ENCODE data around the gene ACAA2.
A peak's percentile ranks its signal among the peaks of the same experiment; 100 is the strongest.

ACAA2 gene, protein sequence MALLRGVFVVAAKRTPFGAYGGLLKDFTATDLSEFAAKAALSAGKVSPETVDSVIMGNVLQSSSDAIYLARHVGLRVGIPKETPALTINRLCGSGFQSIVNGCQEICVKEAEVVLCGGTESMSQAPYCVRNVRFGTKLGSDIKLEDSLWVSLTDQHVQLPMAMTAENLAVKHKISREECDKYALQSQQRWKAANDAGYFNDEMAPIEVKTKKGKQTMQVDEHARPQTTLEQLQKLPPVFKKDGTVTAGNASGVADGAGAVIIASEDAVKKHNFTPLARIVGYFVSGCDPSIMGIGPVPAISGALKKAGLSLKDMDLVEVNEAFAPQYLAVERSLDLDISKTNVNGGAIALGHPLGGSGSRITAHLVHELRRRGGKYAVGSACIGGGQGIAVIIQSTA

DNA sequence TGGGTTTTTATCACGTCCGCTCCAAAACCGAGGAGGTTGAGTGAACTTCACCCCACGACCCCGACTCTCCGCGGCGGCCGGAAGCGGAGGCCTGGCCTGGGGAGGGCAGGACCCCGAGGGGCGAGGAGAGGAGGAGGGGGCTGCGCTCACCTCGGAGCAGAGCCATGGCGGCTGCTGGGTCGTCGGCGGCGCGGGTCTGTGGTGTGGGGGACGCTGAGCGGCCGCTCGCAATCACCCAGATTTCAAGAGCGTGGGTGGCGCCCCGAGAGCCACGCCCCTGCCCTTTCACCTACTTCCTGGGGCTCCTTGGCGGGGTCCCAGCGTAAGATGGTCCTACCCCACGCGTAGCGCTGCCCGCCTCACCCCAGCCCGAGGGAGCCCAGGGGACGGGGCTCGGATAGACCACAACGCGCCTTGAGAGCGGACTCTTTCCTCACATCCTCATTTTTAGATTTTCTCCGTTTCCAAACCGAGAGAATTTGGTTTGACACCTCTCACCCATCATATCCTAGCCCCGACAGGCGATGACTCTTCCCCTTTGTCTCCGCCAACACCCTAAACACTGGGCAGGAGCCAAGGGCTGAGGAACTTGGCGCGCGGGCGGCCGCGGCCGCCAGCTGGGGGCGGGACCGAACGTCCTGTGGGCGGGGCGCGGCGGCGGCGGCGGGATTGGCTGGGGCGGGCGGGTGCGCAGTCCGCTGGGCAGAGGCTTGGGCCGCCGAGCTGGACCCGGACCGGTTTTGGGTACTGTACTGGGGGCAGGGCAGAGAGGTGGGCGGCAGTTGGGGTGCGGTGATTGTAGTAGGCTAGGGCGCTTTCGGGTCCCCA, at the start of gene ACAA2:
Gene ACAA2 (minus strand): TSS at position 215 of the 828 bp plus-strand sequence. CDS start 49 bp downstream, at position 166.
- DNase-seq (ENCODE audit: low read depth in 2 of 2): peak; percentile 81 to 83

DNA sequence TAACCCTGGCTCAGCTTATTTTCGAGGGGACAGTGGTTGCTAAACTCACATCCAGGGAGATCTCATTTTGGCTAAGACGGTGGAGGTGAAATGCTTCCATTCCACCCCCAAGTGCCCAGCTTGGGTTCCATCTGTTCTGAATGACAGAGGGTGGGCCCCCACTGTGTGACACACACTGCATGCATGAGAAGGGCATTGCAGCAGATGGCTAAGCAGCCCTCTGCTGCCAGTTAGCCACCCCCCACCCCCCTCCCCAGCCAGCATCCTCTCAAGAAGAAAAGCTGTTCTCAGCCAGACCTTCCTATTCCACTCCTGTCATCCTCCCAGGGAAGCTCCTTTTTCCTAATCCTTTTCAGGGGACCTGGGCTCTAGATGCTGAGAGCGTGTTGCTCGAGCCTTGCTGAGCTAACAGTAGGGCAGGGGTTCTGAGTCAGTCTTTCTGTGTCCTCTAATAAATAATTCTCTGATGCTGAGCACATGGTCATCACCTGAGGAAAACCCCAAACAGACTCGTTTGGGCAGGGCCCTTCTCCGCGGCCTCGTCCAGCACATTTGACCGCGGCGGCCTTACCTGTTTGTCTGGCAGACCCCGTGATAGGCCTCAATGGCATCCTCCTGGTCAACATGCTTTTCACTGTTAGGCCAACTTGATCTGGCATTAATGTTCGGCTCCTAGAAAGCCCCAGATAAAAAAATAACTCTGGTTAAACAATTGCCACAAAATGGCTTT, 49.5 kb upstream of the ACAA2 start:
- DNase-seq (ENCODE audit: low read depth in 2 of 2): no peak

DNA sequence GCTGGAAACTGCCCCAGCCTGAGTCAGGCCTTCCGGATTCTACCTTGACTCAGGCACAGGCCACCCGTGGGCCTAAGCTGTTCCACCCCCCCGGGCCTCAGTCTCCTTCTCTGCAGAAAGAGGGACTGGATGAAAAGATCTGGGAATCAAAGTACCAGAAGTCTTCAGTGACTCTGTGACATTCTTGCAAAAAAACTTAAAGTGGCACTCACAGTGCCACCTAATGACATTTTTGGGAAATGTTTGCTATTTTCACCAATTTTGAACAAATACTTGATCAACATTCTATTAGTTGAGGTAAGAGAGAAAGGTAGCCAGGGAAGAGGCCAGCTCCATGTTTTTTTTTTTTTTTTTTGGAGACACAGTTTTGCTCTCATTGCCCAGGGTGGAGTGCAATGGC, 48.3 kb upstream of the ACAA2 start:
- DNase-seq (ENCODE audit: low read depth in 2 of 2): no peak

DNA sequence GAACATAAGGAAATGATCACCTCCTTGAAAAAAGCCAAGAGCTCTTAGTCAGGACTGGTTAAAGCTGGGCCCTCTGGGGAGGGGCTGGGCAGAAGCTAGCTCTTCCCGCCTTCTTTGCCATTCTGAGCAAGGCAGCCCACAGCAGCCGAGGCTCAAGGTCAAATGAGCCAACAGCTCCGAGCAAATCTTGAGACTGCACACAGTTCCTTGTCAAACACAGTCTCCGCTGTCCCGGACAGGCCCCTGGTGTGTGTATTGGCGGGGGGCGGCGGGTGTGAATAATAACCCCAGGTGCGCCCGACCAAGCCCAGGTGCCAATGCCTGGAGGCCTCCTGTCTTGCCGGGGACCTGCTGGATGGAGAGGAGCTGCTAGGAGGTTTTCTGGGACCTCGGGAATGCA, 46.4 kb upstream of the ACAA2 start:
- no peak for DNase-seq (ENCODE audit: low read depth in 2 of 2)

DNA sequence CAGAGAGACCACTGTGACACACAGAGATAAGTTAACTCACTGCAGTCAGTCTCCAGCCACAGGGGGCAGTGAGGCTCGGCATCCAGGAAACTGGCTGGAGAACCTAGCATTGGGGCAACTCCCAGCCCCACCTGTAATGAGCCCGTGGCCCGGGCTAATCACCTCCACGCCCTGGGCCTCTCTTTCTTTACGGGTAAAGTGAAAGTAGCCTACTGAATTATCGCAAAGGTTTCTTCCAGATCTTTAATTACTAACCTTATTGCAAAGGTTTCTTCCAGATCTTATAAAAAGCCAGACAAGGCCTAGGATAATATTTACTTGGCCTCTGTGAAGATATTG, 45.7 kb upstream of the ACAA2 start:
- no peak for DNase-seq (ENCODE audit: low read depth in 2 of 2)

DNA sequence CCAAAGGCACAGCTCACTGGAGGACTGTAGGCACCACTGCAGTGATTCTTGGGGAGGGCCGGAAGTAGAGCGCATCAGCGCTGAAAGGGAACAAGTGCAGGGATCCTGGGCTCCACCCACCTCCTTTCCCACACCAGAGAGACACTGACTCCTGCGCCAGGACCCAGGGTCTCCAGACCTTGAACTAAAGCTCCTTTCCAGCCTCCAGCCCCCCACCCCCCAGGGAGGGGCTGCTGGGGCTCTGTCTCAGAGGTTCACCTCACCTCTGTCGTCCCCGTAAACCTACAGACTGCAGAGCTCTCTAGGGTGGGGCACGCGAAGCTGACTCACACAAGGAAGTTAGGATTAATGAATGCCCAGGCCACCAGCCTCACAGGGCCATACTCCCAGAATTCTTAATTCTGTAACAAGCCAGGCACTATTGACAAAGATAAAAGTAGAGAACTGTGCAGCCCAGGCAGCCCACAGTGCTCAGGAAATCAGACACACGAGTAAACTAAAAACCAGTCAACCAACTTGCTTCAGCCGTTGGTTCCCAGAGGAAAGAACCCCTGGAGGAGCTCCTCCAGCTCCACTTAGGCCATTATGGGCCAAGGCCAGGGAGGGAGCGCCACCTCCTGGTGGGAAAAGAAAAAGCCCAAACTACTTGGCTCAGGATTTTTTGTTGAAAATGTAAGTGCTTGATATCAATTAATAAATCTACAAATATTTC, 45.1 kb upstream of the ACAA2 start:
- DNase-seq (ENCODE audit: low read depth in 2 of 2): peak; percentile 33 to 55

DNA sequence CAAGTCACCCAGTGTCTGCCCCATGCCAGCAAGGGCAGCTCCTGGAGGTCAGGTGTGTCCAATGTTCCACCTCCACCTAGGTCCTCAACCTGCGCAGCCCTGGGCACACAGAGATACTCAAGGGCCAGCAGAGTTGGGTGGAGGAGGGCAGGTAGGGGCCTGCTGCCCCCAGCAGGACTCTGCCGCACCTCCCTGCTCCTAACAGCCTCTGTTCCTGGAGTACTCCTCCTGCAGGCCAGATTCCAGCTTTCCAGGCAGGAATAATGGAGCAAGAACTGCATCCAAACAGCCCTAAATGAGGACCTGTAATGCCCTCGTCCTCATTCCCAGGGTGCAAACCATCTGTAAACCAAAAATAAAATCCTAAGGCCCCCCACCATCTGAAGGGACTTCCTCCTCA, 44.4 kb upstream of the ACAA2 start:
- no peak for DNase-seq (ENCODE audit: low read depth in 2 of 2)

DNA sequence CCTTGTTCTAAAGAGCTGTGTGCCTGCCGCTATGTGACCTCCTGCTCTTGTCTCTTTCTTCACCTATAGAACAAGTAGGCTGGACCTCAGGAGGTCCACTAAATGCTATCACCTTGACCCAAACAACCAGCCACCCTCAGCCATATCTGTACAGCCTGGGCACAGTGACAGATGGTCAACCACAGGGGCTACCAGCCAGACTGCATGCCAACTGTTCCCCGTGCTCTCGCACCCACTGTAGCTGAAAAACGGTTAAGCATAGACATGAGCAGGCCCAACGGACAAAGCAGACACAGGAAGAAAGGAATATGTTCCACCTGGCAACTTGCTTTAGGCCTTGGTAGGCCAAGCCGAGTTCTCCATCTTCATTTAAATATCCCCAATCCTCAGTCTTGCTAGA, 43.2 kb upstream of the ACAA2 start:
- no peak for DNase-seq (ENCODE audit: low read depth in 2 of 2)

DNA sequence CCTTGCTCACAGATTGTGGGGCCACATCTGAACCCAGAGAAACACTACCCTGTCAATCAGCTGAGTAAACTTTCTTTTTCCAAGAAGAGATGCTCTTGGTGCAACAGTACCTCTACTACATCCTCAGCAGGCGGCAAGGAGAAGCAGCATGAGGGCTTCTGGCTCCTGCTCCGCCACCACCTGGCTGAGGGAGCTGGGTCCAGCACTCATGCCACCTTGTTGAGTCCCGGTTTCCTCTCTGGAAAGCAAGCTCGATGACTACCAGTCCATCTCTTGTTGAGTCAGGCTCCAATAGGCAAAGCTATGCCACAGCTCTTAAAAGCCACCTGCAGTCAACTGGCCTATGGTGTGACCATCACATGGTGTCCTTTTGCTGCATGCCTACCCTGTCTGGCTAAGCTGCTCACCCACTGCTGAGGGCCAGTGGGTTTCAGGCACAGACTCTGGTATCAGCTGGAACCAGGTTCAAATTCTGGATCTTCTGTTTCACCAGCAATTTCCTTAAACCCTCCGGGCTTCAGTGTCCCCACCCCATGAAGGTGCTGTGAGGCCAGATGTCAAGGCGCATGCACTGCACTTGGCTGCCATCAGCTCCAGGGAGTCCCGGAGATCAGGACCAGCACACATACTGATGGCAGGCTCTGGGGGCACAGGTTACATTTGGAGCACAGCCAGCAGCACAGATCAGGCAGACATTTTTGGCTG, 42.5 kb upstream of the ACAA2 start:
- DNase-seq (ENCODE audit: low read depth in 2 of 2): no peak

DNA sequence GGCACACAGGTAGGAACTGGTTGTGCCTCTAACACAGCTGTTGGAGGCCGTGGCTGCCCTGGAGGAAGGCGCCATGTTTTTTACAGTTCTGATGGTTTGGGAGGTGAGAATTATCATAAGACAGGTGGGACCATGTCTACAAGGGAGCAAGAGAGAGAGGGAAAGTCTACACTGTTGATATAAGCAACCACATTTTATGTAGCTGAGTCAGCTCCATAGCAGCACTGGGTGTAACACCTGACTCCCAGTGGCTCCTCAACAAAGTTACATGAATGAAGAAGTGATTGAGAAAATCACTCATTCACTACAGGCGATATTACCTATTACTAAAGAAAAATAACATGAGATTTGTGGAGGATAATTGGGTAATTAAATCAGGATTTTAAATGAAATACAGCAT, 41.3 kb upstream of the ACAA2 start:
- no peak for DNase-seq (ENCODE audit: low read depth in 2 of 2)

DNA sequence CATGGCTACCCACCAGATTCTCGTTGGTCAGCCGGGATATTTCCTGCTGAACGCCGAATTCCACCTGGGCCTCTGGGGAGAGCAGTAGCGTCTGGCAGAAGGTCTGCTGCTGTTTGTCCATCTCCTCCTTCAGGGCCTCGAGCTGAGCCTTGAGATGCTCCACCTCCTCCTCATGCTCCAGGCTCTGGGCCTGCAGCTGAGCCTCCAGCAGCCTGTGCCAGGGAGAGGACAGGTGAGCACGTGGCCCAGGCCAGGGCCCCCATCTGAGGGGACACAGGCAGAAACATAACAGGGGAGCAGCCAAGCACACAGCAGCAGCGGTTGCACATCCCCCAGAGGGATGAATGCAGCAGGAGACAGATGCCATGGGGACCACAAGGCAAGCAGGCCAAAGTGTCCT, 40.1 kb upstream of the ACAA2 start:
- no peak for DNase-seq (ENCODE audit: low read depth in 2 of 2)

DNA sequence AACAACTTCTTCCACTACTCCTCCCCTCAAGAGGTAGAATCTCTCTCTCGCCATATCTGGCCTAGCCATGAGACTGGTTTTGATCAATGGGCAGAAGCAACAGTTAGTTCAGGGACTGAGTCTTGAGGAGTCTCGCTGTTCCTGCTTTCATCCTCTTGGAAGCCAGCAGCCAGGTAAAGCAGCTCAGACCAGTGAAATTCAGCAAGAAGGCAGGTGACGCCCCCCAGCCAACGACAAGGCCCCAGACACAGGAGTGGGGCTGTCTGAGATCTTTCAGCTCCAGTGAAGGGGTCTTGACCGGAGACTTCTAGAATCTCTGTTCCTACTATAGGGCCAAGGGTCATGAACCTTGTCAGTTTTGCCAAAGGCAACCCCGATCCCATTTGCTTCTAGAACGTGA, 39.7 kb upstream of the ACAA2 start:
- no peak for DNase-seq (ENCODE audit: low read depth in 2 of 2)

DNA sequence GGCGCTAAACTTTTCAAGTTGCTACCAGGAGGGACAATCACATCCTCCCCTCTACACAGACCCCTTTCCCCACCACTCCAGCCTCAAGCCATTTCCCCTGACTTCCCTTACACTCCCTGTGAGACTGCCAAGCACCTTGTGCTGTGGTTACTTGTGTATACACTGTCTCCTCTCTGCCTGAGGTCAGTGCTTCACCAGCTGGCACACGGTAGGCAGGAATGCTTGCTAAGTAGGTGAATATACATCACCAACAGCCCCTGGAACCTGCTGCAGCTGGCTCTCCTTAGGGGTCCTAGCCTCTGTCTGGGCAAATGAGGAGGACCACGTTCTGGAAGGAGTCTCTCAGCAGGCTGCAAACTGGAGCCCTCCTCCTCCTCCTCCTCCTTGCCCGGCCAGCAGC, 38.3 kb upstream of the ACAA2 start:
- no peak for DNase-seq (ENCODE audit: low read depth in 2 of 2)

DNA sequence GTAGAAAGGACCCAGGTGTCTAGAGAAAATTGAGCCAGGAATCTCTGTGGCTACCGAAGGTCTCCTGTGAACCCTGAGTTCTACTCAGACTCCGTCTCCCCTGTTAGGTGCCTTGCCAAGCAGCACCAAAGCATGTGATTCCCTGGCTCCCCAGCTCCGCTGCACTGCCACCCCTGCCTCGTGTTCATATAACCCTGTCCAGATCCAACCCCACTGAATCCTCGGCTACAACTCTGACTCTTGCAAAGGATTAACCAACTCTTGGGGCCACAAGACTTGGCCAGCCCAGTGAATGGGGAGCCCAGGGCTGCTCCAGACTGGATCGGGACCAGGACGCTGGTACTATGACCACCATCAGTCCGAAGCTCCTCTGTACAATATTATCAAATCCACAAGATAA, 37.3 kb upstream of the ACAA2 start:
- DNase-seq (ENCODE audit: low read depth in 2 of 2): no peak

DNA sequence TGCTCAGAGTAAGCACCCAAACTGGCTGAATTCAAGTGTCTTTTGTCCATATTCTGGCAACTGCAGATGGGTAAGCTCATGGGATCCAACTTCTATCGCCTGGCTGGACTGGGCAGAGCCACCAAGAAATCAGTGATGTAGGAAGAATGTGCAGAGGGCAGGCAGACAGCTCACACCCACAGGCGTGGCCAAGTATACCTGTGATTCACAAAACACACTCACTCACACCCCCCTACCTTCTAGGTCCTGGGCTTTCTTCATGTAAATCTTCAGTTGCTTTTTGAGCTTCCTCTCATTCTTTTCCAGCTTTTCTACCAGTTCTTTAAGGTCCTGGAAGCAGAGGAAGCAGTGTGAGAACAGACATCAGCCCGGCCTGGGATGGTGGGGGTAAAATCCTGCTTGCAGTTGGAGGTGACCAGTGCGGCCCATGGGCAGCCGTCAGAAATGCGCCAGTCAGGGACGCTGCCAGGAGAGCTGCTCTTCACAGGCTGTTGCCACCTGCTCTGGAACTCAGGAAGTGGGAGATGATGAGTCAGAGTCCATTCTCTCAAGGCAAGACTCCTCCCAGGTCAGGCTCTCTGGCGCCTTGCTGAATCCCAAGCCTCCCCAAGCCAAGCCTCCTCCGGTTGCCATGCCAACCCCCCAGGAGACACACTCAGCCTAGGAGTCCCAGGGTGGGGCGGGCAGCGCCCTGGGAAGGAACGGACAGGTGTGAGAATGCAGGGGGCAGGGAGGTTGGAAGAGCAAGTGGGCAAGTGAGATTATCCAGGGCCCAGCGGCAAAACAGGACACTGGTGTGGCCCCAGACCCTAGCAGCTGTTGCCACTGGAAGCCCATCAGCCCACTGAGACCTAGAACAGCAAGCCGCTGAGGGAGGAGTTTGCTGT, 36.2 kb upstream of the ACAA2 start:
- DNase-seq (ENCODE audit: low read depth in 2 of 2): no peak

DNA sequence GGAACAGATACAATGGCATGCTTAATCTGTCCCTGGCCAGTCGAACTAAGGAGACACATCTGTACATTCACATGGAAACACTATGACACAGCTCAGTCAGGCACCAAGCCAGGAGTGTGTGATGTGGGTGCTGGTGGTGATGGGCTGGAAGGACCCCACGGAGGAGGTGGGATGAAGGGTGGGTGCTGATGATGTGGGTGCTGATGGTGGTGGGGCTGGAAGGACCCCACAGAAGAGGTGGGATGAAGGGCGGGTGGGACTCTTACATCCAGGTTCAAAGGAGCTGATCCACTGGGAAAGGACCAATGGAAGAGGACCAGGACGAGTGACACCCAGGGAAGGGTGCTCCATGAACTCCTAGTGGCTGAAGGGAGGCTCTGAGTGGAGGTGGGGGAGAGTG, 34.8 kb upstream of the ACAA2 start:
- DNase-seq (ENCODE audit: low read depth in 2 of 2): no peak

DNA sequence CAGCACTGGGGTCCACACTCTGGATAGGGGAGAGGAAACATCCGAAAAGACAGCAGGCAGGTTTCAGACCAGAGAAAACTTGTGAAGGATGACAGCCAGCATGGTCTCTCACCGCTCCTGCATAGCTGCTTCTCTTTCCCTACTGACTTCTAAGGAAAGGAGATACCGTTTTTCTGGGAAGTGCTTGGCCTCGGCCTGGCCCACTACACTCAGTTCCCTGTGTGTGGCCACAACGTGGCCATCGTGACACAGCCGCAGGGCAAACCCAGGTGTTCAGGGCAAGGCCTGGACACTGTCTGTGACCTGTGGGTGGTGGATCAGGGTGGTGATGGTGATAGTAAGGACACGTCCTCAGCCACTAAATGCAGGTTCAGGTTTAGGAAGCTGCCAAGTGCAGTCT, 34.2 kb upstream of the ACAA2 start:
- DNase-seq (ENCODE audit: low read depth in 2 of 2): no peak

DNA sequence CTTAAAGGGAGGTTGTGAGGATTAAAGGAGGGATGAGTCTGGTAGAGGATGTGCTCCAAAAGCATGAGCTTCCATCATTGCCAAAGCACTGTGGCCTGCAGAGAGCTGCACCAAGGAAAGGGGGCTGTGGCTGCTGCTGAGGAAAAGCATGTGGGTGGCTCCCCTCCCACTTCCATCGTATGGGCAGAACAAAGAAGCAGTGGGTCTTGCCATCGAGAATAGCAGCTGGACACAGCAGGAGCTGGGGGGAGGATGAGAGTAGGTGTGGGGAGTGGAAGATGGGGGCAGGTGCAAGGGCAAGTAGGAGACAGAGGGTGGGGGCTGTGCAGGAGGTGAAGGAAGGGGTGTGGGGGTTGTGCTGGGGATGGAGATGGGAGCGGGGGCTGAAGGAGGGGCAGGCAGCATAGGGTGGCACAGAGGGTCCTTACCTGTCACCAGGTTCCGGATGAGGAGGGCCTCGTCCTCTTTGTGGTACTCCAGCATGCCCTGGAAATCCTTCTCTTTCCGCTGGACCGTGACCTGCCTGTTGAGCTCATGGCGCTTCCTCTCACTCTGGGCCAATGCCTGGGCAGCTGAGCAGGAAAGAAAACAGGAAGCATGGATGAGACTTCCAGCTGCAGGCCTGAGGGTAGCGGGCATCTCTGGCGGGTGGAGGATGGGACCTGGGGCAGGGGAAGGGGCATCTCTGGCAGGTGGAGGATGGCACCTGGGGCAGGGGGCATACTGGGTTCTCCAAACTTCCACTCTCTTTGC, 33.6 kb upstream of the ACAA2 start:
- no peak for DNase-seq (ENCODE audit: low read depth in 2 of 2)

DNA sequence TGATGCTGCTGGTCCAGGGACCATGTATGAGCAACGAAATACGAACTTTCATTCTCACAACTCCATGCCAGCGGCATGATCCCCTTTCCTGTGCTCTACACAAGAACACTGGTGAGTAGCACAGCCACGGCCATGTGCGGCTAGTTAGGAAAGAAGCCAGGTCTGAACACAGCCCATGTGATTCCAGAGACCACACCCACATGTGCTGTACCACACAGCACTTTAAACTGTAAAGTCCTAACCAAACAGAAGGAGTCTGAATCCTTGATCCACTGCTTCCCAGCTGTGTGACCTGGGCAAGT, 33.0 kb upstream of the ACAA2 start:
- no peak for DNase-seq (ENCODE audit: low read depth in 2 of 2)

All from stimulated activated CD4-positive, alpha-beta T cell treated with anti-CD3 and anti-CD28 coated beads, Interleukin-4, amount 100 ng/mL, for 48 hours (primary cell).